Activated CD8-positive, alpha-beta memory T cell treated with anti-CD3 and anti-CD28 coated beads for 36 hours (primary cell): ENCODE data around the gene DSC2. TPM values are rescaled to one million over a fixed set of nuclear protein-coding genes. Genes with fewer than 3 reads are reported as not detected.

Experiments
- total RNA-seq, 2 experiments: library from RNA; stranded (reverse); gene quantifications; one replicate each; pipeline ENCODE4 v1.2.3, GENCODE V29; 2021

Gene DSC2
- total RNA-seq, 2 experiments from 2014 or later: not detected

Other genes starting within 250 kb of the DSC2 start
- under 1 TPM; 0.04 to 0.06 TPM for gene DSC3, start 59.7 kb downstream of the DSC2 start, total RNA-seq
- gene DSC1, start 60.4 kb upstream of the DSC2 start, total RNA-seq: under 1 TPM; 0.04 to 0.08 TPM
- not detected for gene DSG1, start 215.7 kb upstream of the DSC2 start, total RNA-seq